Stimulated activated CD4-positive, alpha-beta T cell treated with anti-CD3 and anti-CD28 coated beads, TNF-alpha, amount 100 ng/mL, for 48 hours (primary cell): ENCODE results near the gene GNG11.

Experiments
- DNase-seq, 3 donors: peaks; one replicate each; pipeline ENCODE4 v3.0.0-alpha.2; 2020; ENCODE audit warnings: low read depth in 3 of 3

The GNG11 gene

GRCh38 chr7:93945756-93946535 is 24.4 kb downstream of the GNG11 start:
- DNase-seq: no peak

- no peak for DNase-seq
Observed at GRCh38 chr7:93948106-93948505, 26.6 kb downstream of the GNG11 start.

- DNase-seq: no peak
Observed at GRCh38 chr7:93948873-93949272, 27.3 kb downstream of the GNG11 start.

- no peak for DNase-seq
Observed at GRCh38 chr7:93949423-93949822, 27.9 kb downstream of the GNG11 start.

- DNase-seq: no peak
Observed at GRCh38 chr7:93955304-93955703, 33.8 kb downstream of the GNG11 start.

GRCh38 chr7:93957767-93958166 is 36.2 kb downstream of the GNG11 start:
- DNase-seq: no peak

- no peak for DNase-seq
Observed at GRCh38 chr7:93958216-93958615, 36.7 kb downstream of the GNG11 start.

- no peak for DNase-seq
Observed at GRCh38 chr7:93958651-93959050, 37.1 kb downstream of the GNG11 start.

- DNase-seq: no peak
Observed at GRCh38 chr7:93960986-93961385, 39.5 kb downstream of the GNG11 start.

- no peak for DNase-seq
Observed at GRCh38 chr7:93964262-93964661, 42.7 kb downstream of the GNG11 start.

GRCh38 chr7:93964813-93965212 is 43.3 kb downstream of the GNG11 start:
- no peak for DNase-seq

GRCh38 chr7:93968911-93969620 is 47.5 kb downstream of the GNG11 start:
- no peak for DNase-seq

GRCh38 chr7:93972029-93972725 is 50.6 kb downstream of the GNG11 start:
- DNase-seq: no peak

GRCh38 chr7:93973134-93973533 is 51.6 kb downstream of the GNG11 start:
- DNase-seq: no peak

- DNase-seq: no peak
Observed at GRCh38 chr7:93977211-93977950, 55.8 kb downstream of the GNG11 start.
